GM19467 (cell line): ENCODE data around the gene LRCH1.
"Not testable (repeated sequence)": the region's sequence is repeated elsewhere in the genome, so short reads cannot be mapped to it uniquely, and the experiment has no call there.

ENCODE experiments used
- ATAC-seq: cut with Tn5 transposase; IDR thresholded peaks from one replicate; pipeline ENCODE4 v1.9.1; 2021; ENCODE audit warnings: mild to moderate bottlenecking, moderate library complexity; ENCODE audit not compliant: unreplicated experiment

LRCH1 gene

GRCh38 chr13:46552889-46553520 is at the start of gene LRCH1:
TSS of gene LRCH1 (plus strand) at chr13:46553170. CDS start at chr13:46553397, 227 bp downstream.
- peak; percentile 58 for ATAC-seq

GRCh38 chr13:46504036-46504435 is 48.9 kb upstream of the LRCH1 start:
- no peak for ATAC-seq

DNA sequence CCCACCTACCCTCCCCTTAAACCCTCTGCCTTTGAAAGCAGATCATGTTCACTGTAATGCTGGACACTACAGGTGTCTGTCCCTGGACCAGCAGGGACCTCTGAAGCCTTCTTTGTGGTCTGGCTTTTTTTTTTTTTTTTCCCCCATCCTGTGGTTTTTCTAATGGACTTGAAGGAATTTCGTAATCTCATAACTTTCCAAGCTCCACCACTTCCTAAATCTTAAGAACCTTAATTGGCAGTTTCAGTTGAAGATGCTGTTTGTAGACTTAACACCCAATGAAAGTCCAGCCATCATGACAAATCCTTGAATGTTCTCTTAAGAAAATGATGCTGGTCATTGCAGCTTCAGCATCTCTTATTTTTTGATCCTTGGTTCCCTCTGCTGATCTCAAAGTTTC is 45.0 kb upstream of the LRCH1 start:
- no peak for ATAC-seq

DNA sequence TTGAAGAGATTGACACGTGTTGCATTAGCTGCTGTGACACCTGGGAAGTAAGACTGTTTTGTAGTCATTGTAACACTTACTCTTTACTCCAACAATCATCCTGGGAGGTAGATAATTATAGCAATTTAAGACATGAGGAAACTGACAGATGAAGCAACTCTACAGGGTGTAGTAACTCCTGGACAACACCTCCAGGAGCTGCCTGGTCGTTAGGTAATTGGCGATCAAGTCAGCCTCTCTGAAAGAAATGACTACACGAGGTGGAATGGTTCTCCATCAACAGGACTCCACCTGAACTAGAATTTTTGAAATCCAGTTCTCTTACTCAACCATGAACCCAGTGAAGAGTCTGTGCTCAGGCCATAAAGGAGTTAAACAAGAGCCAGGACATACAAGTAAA is 43.0 kb upstream of the LRCH1 start:
- ATAC-seq: no peak

DNA sequence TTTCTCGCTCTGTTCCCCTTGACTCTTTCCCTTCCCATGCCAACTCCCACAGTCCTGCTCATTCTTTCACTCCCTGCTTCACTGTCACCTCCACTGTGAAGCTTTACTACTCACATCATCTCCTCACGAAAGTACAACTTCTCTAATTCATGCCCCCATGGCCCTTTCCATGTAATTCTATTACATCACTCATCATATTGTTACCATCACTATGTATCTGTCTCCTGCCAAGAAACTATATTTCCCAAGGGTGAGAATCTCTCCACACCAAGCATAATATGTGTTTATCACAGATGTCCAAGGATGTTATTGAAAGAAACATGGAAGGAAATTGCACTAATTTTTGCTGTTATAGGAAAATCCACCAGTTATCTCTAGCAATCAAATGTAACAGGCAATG is 37.2 kb upstream of the LRCH1 start:
- no peak for ATAC-seq

- no peak for ATAC-seq
These were observed 36.2 kb upstream of the LRCH1 start for GRCh38 chr13:46516599-46517338.

DNA sequence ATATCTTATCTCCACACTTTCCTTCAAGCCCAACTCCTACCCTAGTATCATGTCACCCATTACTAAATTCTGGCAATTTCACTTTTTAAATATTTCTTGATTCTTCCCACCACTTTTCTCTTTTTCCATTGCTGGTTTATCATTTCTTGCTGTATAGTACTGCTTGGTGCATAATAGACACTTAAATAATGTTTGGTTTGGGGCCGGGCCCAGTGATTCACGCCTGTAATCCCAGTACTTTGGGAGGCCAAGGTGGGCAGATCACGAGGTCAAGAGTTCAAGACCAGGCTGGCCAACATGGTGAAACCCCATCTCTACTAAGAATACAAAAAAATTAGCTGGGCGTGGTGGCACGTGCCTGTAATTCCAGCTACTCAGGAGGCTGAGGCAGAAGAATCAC is 35.2 kb upstream of the LRCH1 start:
- ATAC-seq: not testable (repeated sequence)

GRCh38 chr13:46519182-46519581 is 33.8 kb upstream of the LRCH1 start:
- no peak for ATAC-seq

- no peak for ATAC-seq
These were observed 32.8 kb upstream of the LRCH1 start for GRCh38 chr13:46520166-46520565.

DNA sequence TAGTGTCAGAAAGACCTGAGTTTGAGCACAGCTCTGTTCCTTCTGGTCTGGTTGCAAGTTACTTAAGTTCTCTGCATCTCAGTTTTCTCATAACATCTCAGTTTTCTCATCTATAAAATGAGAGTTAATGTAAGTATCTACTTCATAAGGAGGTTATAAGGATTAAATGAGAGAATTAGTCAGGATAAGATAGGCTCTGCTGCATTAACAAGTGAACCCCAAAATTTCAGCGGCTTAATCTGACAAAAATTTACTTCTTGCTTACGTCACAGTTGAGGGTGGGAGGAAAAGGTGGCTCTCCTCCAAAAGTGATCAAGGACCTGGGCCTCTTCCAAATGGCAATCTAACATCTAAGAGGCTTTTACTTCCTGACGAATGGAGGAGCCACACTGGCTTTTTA is 31.5 kb upstream of the LRCH1 start:
- ATAC-seq: no peak

GRCh38 chr13:46521921-46522747 is 30.8 kb upstream of the LRCH1 start:
- no peak for ATAC-seq

DNA sequence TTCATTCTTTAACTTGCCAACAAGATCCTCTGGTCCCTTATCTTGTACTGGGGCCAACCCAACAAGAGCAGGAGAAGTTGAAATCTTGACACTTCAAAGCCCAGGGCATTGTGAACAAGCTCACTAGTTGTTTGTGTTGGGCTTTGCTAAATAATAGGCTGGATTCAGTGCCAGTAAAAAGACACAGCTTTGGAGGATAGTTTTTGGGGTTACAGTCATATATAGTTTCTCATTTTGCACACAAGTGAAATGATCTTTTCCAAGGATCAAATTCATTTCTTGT is 30.3 kb upstream of the LRCH1 start:
- ATAC-seq: no peak

DNA sequence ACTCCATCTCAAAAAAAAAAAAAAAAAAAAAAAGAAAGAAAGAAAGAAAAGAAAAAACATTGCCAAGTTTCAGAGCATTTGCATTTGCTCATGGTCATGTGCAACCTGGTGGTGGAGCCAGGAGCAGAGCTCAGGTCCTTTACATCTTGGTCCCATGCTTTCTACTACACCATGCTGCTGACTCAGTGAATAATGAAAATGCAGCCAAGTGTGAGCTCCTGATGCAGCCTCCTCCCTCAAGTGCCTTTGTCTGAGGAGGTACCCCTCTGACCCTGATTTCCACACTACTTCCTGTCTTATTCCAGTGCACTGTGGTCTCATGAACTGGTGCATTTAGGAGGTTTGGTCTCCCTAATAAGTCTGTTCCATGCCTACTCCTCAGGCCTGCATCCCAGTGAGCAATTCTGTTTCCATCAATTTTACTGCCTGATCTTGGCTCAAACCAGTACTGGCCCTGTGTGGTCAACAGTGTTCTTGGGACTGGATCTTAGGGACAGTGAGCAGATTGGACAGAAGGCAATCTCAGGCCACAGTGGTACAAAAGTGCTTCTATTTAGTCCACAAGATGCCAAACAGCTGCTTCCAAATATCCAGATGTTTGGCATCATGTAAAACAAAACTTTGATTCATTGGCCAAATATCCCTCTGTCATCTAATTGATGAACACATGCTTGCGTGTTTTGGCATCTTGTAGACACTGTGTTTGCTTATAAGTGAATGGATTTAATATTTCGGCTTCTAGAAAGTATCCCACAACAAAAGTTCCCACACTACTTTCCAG is 28.8 kb upstream of the LRCH1 start:
- no peak for ATAC-seq

DNA sequence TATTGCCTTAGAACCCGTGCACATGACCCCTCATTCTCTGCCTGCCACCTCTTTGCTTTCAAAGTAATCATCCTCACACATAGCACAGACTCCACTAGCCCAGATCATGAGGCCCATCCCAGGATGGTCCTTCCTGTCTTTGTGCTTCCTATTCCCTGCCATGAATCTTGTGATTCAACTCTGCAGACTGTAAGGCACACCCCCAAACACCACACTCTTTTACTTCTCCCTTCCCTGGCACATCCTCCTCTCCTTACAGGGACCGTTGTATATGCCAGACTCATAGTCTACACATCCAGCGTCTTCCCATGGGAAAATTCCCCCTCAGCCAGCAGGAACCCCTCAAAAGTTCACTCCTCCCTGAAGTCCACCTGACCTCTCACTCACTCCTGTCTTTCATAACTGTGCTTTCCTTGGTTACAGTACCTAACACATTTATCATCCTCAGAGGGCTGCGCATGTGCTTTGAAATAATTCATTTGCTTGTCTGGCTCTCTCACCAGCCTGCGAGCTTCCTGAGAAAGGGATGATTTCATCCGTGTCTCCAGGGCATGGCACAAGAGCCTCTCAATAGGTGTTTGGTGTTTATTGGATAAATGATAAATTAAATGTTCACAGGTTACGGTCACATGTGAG is 26.8 kb upstream of the LRCH1 start:
- no peak for ATAC-seq

DNA sequence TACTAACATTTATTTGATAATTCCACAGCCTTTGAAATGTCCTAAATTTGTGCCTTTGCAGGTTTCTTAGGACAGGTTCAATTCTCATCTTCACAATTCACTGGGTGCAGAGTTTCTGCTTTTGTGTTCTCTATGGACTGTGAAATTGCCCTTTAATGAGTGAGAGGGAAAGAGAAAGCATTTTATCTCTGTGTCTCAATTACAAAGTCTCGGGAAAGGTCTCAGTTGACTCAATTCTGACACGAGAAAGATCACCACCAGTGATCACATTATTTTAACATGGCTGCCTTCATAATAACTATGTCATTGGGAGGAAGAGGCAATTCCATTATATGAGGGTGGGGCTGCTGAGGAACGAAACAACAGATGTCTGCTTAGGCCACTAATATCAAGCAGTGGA is 26.2 kb upstream of the LRCH1 start:
- ATAC-seq: no peak

DNA sequence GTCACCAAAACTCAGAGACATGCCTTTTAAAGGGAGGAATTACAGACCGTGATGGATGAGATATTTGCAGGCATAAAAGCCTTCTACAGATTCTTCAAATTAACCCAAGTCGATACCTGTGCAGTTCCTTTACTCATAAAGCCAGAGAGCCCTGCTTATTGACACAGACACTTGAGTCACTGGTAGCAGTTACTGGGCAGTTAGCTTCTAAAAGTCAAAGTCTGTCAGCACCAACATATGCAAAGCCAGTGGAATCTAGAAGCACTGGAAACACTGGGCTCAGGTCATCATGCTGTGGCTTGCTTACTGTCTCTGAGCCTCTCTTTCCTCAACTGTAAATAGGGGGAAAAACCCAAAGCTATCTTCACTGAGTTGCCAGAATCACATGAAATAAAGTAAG is 25.7 kb upstream of the LRCH1 start:
- no peak for ATAC-seq

DNA sequence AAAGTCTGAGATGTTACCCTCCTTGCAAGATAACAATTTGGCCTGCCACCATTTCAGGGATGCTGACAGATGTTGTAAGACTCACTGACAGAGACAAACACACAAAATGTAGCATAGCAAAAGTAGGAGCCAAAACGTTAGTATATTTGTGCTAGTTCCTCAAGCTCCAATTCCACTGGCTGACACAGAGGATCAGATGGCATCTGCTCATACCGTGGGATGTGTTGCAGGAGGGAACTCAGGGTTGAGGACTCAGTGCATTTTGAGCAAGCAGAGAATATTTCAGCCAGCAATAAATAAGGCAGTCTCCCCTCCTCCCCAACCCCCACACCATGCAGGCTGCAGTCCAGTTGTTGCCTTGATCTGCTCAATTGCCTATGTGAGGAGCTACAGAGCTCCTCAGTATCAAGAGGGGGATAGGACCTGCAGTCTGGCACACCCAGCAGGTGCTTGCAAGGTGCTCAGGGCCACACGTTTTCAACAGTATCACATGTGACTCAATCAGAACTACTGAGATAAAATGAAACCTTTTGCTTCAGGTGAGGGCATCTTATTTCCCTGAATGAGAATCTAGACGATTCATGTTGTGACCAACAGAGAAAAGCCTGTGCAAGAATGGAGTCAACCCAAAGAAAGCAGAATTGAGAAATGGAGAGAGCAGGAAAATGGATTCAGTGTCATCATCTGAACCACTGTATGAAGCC is 23.6 kb upstream of the LRCH1 start:
- no peak for ATAC-seq

DNA sequence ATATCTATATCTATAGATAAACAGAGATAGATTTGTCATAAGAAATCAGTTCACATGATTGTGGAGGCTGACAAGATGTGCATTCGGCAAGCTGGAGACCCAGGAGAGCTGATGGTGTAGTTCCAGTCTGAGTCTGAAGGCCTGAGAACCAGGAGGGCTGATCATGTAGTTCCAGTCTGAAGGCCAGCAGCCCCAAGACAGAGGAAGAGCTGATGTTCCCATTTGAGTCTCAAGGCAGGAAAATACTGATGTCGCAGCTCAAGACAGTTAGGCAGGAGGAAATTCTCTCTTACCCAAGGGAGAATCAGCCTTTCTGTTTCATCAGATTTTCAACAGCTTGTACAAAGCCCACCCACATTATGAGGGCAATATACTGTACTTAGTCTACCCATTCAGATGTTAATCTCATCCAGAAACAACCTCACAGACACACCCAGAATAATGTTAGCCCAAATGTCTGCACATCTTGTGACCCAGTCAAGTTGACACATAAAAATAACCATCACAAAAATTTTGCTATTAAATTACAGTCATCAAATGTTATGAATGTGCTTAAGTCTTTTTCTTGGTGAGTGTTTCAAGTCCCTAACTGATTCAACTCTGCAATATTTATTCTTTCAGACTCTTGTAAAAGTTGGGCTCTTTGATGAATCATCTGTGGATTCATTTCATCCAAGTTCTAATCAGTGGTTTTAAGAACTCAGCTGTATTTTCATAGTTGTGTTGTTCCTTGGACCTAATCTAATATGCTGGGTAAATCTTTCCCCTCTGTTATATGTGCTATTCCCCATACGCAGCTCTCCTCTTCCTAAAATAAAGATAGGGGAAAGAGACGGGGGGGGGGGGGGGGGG is 22.7 kb upstream of the LRCH1 start:
- no peak for ATAC-seq

DNA sequence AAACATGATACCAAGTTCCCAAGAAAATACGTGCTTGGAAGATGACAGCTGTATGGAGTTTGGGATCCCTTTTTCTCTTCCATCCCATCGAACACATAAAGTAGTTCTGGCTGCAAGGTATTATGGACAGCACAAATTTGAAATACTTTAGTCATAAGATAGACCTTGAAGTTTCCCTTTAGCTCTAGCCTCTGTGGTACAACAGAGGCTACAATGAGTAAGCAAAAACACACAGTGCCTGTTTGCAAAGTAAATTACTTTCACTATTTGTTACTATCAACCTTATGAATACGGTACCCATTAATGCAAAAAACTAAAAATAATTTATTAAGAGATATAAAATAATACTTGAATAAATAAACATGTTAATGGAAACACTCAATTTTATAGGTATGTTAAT is 21.0 kb upstream of the LRCH1 start:
- ATAC-seq: no peak
